Measurements from ENCODE around the gene KRT17. TPM values are rescaled to one million over a fixed set of nuclear protein-coding genes. Genes with fewer than 3 reads are reported as not detected.

The KRT17 gene
- 0.38 TPM in 1 of 2 replicates, not detected in the other for total RNA-seq

DNA sequence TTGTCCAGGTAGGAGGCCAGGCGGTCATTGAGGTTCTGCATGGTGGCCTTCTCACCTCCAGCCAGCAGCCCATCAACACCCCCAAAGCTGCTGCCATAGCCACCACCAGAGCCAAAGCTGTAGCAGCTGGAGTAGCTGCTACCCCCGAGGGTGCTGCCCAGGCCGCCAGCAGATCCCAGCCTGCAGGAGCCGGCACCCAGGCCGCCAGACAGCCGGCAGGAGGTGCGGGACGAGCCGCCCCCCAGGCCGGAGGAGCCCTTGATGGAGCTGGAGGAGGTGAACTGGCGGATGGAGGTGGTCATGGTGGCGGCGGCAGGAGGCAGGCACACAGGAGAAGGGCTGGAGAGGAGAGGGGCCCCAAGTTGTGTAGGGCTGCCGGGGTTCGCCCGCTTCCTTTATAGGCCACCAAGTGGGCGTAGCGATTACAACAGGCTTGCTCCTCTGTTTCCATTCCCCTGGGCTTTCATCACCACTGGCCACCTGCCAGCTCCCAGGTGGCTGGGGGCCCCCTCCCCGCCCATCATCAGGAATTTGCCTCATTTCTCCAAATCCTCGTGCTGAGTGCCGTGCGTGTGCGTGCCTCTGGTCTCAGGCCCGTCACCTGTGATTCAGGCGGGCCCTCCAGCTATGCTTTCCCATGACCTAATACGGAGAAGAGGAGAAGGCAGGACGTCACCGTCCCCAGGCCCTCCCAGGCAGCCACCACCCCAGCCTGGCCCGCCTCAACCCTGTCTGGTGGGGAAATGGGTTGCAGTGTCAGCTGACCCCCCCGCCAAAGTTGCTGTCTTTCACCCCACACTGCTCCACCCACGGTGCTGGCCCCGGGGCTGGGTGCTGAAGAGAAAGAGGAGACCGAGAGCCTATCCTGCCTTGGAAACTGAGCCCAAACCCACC lies at the start of gene KRT17:
Gene KRT17, minus strand, starts transcription at position 368 of the 894 bp plus-strand sequence. Its CDS starts 66 bp downstream, at position 302.

DNA sequence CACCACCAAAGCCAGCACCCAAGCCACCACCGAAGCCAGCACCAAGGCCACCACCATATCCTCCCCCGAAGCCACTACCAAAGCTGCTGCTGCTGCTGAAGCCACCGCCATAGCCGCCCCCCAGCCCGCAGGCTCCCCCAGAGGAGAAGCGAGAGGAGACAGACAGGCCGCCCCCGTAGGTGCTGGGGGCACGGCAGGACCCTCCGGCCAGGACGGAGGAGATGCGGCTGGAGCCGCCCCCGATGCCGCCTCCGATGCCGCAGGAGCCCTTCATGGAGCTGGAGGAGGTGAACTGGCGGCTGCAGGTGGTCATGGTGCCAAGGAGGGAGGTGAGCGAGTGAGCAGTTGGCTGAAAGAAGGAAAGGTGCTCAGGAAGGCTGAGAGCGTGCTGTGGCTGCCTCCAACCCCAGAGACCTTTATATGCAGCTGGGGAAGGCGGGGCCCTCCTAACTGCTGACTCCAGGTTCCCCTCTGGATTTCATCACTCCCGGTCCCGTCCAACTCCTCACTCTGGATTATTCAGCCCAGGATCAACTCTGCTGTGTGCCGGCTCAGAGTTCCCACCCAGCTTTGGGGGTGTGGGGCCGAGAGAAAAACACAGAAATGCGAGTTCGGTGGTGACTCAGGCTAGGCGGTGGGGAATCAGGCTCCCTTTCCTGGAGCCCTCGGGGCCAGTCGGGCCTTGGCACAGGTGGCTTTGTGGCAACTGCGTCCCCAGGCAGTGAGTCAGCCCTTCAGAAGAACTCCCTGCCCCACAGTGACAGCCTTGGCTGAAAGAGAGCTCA lies 11.8 kb downstream of the KRT17 start, which contains the start of gene KRT16:
Gene KRT16, minus strand, starts transcription at position 392 of the 785 bp plus-strand sequence. Its CDS starts 79 bp downstream, at position 313.

DNA sequence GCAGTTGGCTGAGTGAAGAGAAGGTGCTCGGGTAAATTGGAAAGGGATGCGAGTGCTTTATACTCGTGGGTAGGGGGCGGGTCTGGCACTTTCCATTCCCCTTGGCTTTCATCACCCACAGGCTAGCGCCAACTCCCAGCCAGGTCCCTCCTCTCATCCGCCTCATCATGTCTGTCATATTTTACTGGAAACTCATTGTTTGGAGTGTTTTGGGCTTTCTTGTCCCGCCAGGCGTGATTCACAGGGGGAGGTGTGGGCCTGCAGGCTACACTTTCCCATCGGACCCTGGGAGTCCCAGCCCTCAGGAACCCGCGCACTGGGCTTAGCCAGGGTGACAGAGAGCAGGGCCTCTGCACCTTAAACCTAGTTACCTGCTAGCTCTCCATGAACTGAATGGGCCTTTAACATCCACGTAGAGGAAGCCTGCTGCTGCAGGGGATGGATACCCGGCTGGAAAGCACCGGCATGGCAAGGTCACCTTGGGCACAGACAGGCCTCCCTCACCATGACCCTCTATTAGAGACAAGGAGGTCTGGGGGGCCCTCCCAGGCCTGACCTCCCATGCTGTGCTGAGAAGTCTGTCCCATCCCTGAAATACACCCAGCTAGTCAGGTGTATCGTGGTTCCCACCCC lies 37.4 kb downstream of the KRT17 start, which contains the start of gene KRT14:
Gene KRT14, minus strand, starts transcription at position 33 of the 633 bp plus-strand sequence. CDS start 61 bp downstream, outside the sequence.

DNA sequence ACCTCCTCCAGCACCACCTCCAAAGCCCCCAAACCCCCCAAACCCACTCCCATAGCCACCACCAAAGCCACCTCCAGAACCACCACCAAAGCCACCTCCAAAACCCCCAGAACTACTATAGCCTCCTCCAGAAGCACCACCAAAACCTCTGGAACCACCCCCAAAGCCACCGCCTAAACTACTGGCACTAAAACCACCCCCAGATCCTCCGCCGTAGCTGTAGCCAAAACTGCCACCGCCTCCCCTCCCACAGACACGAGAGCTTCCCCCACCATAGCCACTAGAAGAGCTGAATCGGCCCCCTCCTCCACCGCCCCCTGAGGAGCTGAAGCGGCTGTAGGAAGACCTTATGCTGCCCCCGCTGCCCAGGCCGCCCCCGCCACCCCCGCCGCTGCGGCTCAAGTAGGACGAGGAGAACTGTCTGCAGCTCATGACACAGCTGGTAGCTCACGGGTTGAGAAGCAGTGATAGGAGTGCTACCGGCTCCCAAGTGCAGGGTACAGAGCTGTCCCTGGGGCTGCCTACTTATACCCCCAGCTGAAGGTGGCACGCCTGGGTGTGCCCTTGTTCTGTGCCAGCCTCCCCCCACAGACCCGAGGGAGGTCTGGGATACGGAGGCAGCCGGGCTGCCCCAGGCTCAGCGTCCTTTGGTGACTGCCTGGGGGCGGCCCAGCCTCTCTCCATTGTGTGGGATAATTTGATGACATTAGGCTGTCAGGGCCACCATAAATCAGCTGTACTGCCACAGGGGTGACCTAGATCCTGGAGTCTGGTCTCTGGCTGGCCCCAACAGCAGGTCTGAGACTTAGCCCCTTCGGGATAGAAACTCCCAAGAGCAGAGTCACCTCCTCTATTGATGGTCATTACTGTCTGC lies 52.6 kb downstream of the KRT17 start, which contains the start of gene KRT9:
Gene KRT9, minus strand, starts transcription at position 499 of the 874 bp plus-strand sequence. Its CDS starts 67 bp downstream, at position 432.

Other genes starting within 250 kb of the KRT17 start
- gene KRT34, start 242.3 kb downstream of the KRT17 start, total RNA-seq, result not detected in 2 replicates
- gene KRT31, start 227.0 kb downstream of the KRT17 start, total RNA-seq, result not detected in 2 replicates
- not detected in 2 replicates for gene KRT37, start 200.0 kb downstream of the KRT17 start, total RNA-seq
- gene KRT38, start 183.6 kb downstream of the KRT17 start, total RNA-seq, result not detected in 2 replicates
- gene KRT32, start 157.2 kb downstream of the KRT17 start, total RNA-seq, result not detected in 2 replicates
- gene KRT35, start 143.4 kb downstream of the KRT17 start, total RNA-seq, result not detected in 2 replicates
- gene KRT36, start 134.7 kb downstream of the KRT17 start, total RNA-seq, result not detected in 2 replicates
- gene KRT13, start 119.0 kb downstream of the KRT17 start, total RNA-seq, result not detected in 2 replicates
- gene KRT15, start 105.7 kb downstream of the KRT17 start, total RNA-seq, result 0.65 and 2.8 TPM in 2 replicates
- gene KRT19, start 96.3 kb downstream of the KRT17 start, total RNA-seq, result 25.5 and 62.2 TPM in 2 replicates
- gene KRT9, start 52.5 kb downstream of the KRT17 start, total RNA-seq, result not detected in 2 replicates
- gene KRT14, start 37.7 kb downstream of the KRT17 start, total RNA-seq, result not detected in 2 replicates
- gene KRT16, start 11.8 kb downstream of the KRT17 start, total RNA-seq, result not detected in 2 replicates
- gene EIF1, start 64.3 kb upstream of the KRT17 start, total RNA-seq, result 67.3 and 85.7 TPM in 2 replicates
- not detected in 2 replicates for gene GAST, start 87.8 kb upstream of the KRT17 start, total RNA-seq
- under 0.01 and 0.29 TPM in 2 replicates for gene HAP1, start 110.1 kb upstream of the KRT17 start, total RNA-seq
- 258 and 336 TPM in 2 replicates for gene JUP, start 162.1 kb upstream of the KRT17 start, total RNA-seq
- 42.4 and 69.2 TPM in 2 replicates for gene P3H4, start 187.4 kb upstream of the KRT17 start, total RNA-seq
- gene FKBP10, start 188.4 kb upstream of the KRT17 start, total RNA-seq, result 140 and 194 TPM in 2 replicates
- gene NT5C3B, start 211.7 kb upstream of the KRT17 start, total RNA-seq, result 70.6 and 93.2 TPM in 2 replicates
- gene KLHL10, start 213.2 kb upstream of the KRT17 start, total RNA-seq, result not detected in 2 replicates
- 29.8 and 32.7 TPM in 2 replicates for gene KLHL11, start 240.8 kb upstream of the KRT17 start, total RNA-seq